HCT116 (cell line): Measurements from ENCODE around the gene WDR62. TPM values are rescaled to one million over a fixed set of nuclear protein-coding genes. Genes with fewer than 3 reads are reported as not detected.

ENCODE experiments used
- ATAC-seq: fragments of 200-7000 bp; cut with Tn5 transposase; 2 replicates; pipeline ENCODE4 v1.9.1; 2020; ENCODE audit warnings: mild to moderate bottlenecking, moderate library complexity
- BruUV-seq: library from RNA; stranded (reverse); fragments of 400-500 nt; replicated peaks from 2 replicates; lab custom pipeline; 2021; lab: Mats Ljungman, UMichigan
- CTCF ChIA-PET: fragments of 300-600 bp; sonication (Branson Sonifier 250); formaldehyde crosslinking; loops from one replicate; lab custom pipeline; 2021; ENCODE audit warnings: antibody characterized with exemption; lab: Charles Lee
- POLR2A ChIA-PET: fragments of 300-600, 350-600 bp; sonication (Branson Sonifier 250); formaldehyde crosslinking; loops from one replicate; lab custom pipeline; 2021; ENCODE audit warnings: antibody characterized with exemption; lab: Charles Lee
- RAD21 ChIA-PET, 2 experiments: fragments of 300-600 bp; sonication (Branson Sonifier 250); formaldehyde crosslinking; loops; one replicate each; lab custom pipeline; 2023; ENCODE audit warnings: low total read pairs in 2 of 2; ENCODE audit not compliant: uncharacterized antibody in 2 of 2, unreplicated experiment in 2 of 2, low non-redundant PET in 1 of 2; lab: Charles Lee
- DNase-seq: peaks from one replicate; pipeline ENCODE4 v3.0.0-alpha.2; 2010; ENCODE audit warnings: low read depth, low spot score
- H2AFZ ChIP-seq: fragments of 200-600 bp; shearing (Covaris generic), sonication (generic); 2 replicates; pipeline ENCODE4 v1.6.1; 2017; ENCODE audit warnings: low read depth, mixed run types, mixed read lengths, antibody characterized with exemption, low read length; ENCODE audit not compliant: poor library complexity, severe bottlenecking
- H3K27ac ChIP-seq: 2 replicates; pipeline ENCODE4 v1.5.1; 2012; ENCODE audit warnings: low read depth, low read length
- H3K27me3 ChIP-seq: fragments of 200-600 bp; sonication (generic); 2 replicates; pipeline ENCODE4 v1.6.1; 2016; ENCODE audit warnings: mixed run types, low read length, mixed read lengths; ENCODE audit not compliant: insufficient read depth
- H3K36me3 ChIP-seq, 2 experiments: fragments of 200-500 bp in 1 of 2; fragments of 200-600 bp in 1 of 2; sonication (Bioruptor generic) in 1 of 2; sonication (generic) in 1 of 2; 2 replicates each; pipeline versions ENCODE4 v1.5.1 to v1.6.1; 2014 to 2016; ENCODE audit warnings: low read length in 2 of 2, inconsistent platforms in 1 of 2, mixed read lengths in 1 of 2, mixed run types in 1 of 2; ENCODE audit not compliant: insufficient read depth in 2 of 2, control insufficient read depth in 1 of 2
- H3K4me1 ChIP-seq, 2 experiments: fragments of 200-600 bp in 1 of 2; sonication (generic) in 1 of 2; 2 replicates each; pipeline versions ENCODE4 v1.5.1 to v1.6.1; 2012 to 2017; ENCODE audit warnings: low read length in 2 of 2, inconsistent platforms in 1 of 2, mild to moderate bottlenecking in 1 of 2, mixed read lengths in 1 of 2, mixed run types in 1 of 2, moderate library complexity in 1 of 2; ENCODE audit not compliant: insufficient read depth in 2 of 2, control insufficient read depth in 1 of 2
- H3K4me2 ChIP-seq: fragments of 200-600 bp; sonication (generic); 2 replicates; pipeline ENCODE4 v1.6.1; 2017; ENCODE audit warnings: mixed run types, low read length, mixed read lengths
- H3K4me3 ChIP-seq, 2 experiments: fragments of 200-600 bp in 1 of 2; sonication (generic) in 1 of 2; replicated peaks in 1 of 2; 2 replicates each; pipeline ENCODE4 v1.5.1; 2011 to 2016; ENCODE audit warnings: low read length in 2 of 2, control low read depth in 1 of 2, low read depth in 1 of 2, mild to moderate bottlenecking in 1 of 2, mixed read lengths in 1 of 2, mixed run types in 1 of 2
- H3K79me2 ChIP-seq: fragments of 200-600 bp; sonication (generic); 2 replicates; pipeline ENCODE4 v1.6.1; 2017; ENCODE audit warnings: mild to moderate bottlenecking, mixed run types, low read length, moderate library complexity, mixed read lengths; ENCODE audit not compliant: insufficient read depth
- H3K9ac ChIP-seq: fragments of 200-600 bp; sonication (generic); 2 replicates; pipeline ENCODE4 v1.6.1; 2016; ENCODE audit warnings: low read length, mixed read lengths
- H3K9me2 ChIP-seq: fragments of 200-600 bp; sonication (generic), shearing (Covaris generic); 2 replicates; pipeline ENCODE4 v1.6.1; 2017; ENCODE audit warnings: mixed run types, mild to moderate bottlenecking, moderate library complexity; ENCODE audit not compliant: insufficient read depth
- H3K9me3 ChIP-seq, 2 experiments: fragments of 200-500 bp in 1 of 2; fragments of 200-600 bp in 1 of 2; sonication (Bioruptor generic) in 1 of 2; sonication (generic) in 1 of 2; 2 replicates each; pipeline ENCODE4 v1.6.1; 2014 to 2017; ENCODE audit warnings: low read length in 2 of 2, mixed read lengths in 2 of 2, inconsistent platforms in 1 of 2, low read depth in 1 of 2, mild to moderate bottlenecking in 1 of 2, mixed run types in 1 of 2, moderate library complexity in 1 of 2; ENCODE audit not compliant: control insufficient read depth in 1 of 2, insufficient read depth in 1 of 2
- H4K20me1 ChIP-seq: fragments of 200-600 bp; sonication (generic), shearing (Covaris generic); 2 replicates; pipeline ENCODE4 v1.6.1; 2017; ENCODE audit warnings: mixed run types, mild to moderate bottlenecking, moderate library complexity; ENCODE audit not compliant: insufficient read depth
- CBX3 ChIP-seq: IDR thresholded peaks from 2 replicates; pipeline ENCODE4 v1.6.1; 2012; ENCODE audit warnings: low read depth
- CEBPB ChIP-seq: IDR thresholded peaks from 2 replicates; pipeline ENCODE4 v1.6.1; 2012; ENCODE audit warnings: low read depth
- ELF1 ChIP-seq: IDR thresholded peaks from 2 replicates; pipeline ENCODE4 v1.6.1; 2012; ENCODE audit warnings: low read depth, borderline replicate concordance
- EZH2 ChIP-seq: fragments of 200-600 bp; sonication (generic); IDR thresholded peaks from 2 replicates; pipeline ENCODE4 v1.6.1; 2017; ENCODE audit warnings: antibody characterized with exemption, mixed run types
- EZH2phosphoT487 ChIP-seq: fragments of 200-600 bp; IDR thresholded peaks from 2 replicates; pipeline ENCODE4 v1.6.1; 2018; ENCODE audit warnings: antibody characterized with exemption, borderline replicate concordance
- FOSL1 ChIP-seq: IDR thresholded peaks from 2 replicates; pipeline ENCODE4 v1.6.1; 2012; ENCODE audit warnings: low read depth
- JUND ChIP-seq: IDR thresholded peaks from 2 replicates; pipeline ENCODE4 v1.6.1; 2012
- POLR2A ChIP-seq: IDR thresholded peaks from 2 replicates; pipeline ENCODE4 v1.7.0; 2011; ENCODE audit warnings: borderline replicate concordance; ENCODE audit not compliant: insufficient read depth, insufficient read length; ENCODE audit errors: extremely low read depth
- POLR2AphosphoS5 ChIP-seq: IDR thresholded peaks from 2 replicates; pipeline ENCODE4 v1.6.1; 2011; ENCODE audit warnings: mild to moderate bottlenecking, low read depth, low read length, moderate library complexity
- RAD21 ChIP-seq: IDR thresholded peaks from 2 replicates; pipeline ENCODE4 v1.6.1; 2012; ENCODE audit warnings: low read depth, mild to moderate bottlenecking
- SIN3A ChIP-seq: IDR thresholded peaks from 2 replicates; pipeline ENCODE4 v1.6.1; 2012; ENCODE audit warnings: low read depth
- SP1 ChIP-seq: IDR thresholded peaks from 2 replicates; pipeline ENCODE4 v1.6.1; 2012; ENCODE audit warnings: low read depth
- SRF ChIP-seq: IDR thresholded peaks from 2 replicates; pipeline ENCODE4 v1.6.1; 2012; ENCODE audit warnings: low read depth
- YY1 ChIP-seq: IDR thresholded peaks from 2 replicates; pipeline ENCODE4 v1.6.1; 2011; ENCODE audit warnings: low read length, low read depth, moderate library complexity, mild to moderate bottlenecking; ENCODE audit not compliant: insufficient replicate concordance; ENCODE audit errors: extremely low read depth
- ZFX ChIP-seq: fragments of 450-650 bp; IDR thresholded peaks from 2 replicates; pipeline ENCODE4 v1.6.1; 2017
- ZNF274 ChIP-seq: fragments of 200-500 bp; sonication (Bioruptor generic); IDR thresholded peaks from 2 replicates; pipeline ENCODE4 v1.6.1; 2014; ENCODE audit warnings: mild to moderate bottlenecking, low read depth, low read length, inconsistent platforms
- intact Hi-C: fragments of 100-400 bp; cut with micrococcal nuclease; formaldehyde crosslinking; loops from 2 replicates; pipeline ENCODE4 v1.10.0; 2022
- total RNA-seq: library from RNA; stranded (reverse); gene quantifications from one replicate; pipeline ENCODE4 v1.2.1, GENCODE V29; 2021; ENCODE audit not compliant: unreplicated experiment
- TF ChIP-seq, protein P1 (sequence below), 3 experiments: fragments of 200-600 bp in 1 of 3; sonication (generic) in 1 of 3; IDR thresholded peaks in 2 of 3; conservative IDR thresholded peaks in 1 of 3; 2 replicates each; pipeline ENCODE4 v1.5.1; 2012 to 2017; ENCODE audit warnings: low read depth in 2 of 3, low read length in 2 of 3, antibody characterized with exemption in 1 of 3, borderline replicate concordance in 1 of 3, control low read depth in 1 of 3, mild to moderate bottlenecking in 1 of 3, mixed read lengths in 1 of 3, mixed run types in 1 of 3, moderate library complexity in 1 of 3; ENCODE audit not compliant: insufficient read depth in 1 of 3
- TF ChIP-seq, protein P2 (sequence below): IDR thresholded peaks from 2 replicates; pipeline ENCODE4 v1.6.1; 2011; ENCODE audit warnings: mild to moderate bottlenecking, low read length, moderate library complexity; ENCODE audit not compliant: insufficient replicate concordance; ENCODE audit errors: extremely low read depth
- TF ChIP-seq, protein P3 (sequence below): IDR thresholded peaks from 2 replicates; pipeline ENCODE4 v1.6.1; 2012
- TF ChIP-seq, protein P4 (sequence below): IDR thresholded peaks from 2 replicates; pipeline ENCODE4 v1.6.1; 2012; ENCODE audit warnings: low read depth

WDR62 gene
- total RNA-seq, 1 experiment from 2014 or later = 17.0 TPM

DNA sequence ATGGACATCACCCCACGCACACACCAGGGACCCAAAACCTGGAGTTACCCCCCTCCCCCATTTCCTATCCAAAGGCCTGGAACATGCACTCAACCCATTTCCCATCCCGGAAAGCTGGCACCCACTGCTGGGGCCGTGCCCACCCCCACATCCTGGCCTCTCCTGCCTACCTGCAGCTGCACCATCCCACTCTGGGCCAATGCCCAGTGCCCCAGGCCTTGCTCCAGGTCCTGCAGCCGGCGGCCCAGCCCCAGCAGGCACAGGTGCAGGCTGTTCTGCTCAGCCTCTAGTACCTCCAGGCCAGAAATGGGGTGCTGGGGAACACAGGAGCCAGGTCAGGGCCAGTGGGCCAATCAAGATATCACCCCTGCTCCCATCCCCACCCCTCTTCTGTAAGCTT, 47.7 kb upstream of the WDR62 start:
- DNase-seq = no peak
- intact Hi-C loops = loop anchor here (10.0 kb wide), 1 partner anchor 108 kb away; the partner anchor contains the start of genes OVOL3, POLR2I and TBCB
- no TSS peak for BruUV-seq

More for the DNA sequence above, 47.7 kb upstream of the WDR62 start:
- peak overlapping the region; percentile 100; the same call in 1 of the 2 replicates for H3K4me2 ChIP-seq
- H3K9me2 ChIP-seq = no peaks in the 10 kb centered on the region
- peaks cover 20% of the 10 kb centered on the region; the same call in 1 of the 2 replicates for H3K79me2 ChIP-seq
- peaks cover 7 to 30% of the 10 kb centered on the region in 2 experiments; a peak in 3 of 4 replicates for H3K4me1 ChIP-seq
- H3K27ac ChIP-seq = peak overlapping the region; percentile 36; the same call in 1 of the 2 replicates
- ChIA-PET RAD21 (no interaction called here), CTCF (no interaction called here), POLR2A (no interaction called here)
- no peaks in the 10 kb centered on the region for H4K20me1 ChIP-seq
- H3K9ac ChIP-seq = no peak overlapping the region
- no peak for ATAC-seq
- no peaks in the 10 kb centered on the region for H3K9me3 ChIP-seq
- H3K36me3 ChIP-seq = peaks cover 0 to 5% of the 10 kb centered on the region in 2 experiments; a peak in 2 of 4 replicates
- no peak overlapping the region for H3K4me3 ChIP-seq
- H3K27me3 ChIP-seq = no peaks in the 10 kb centered on the region
- no peak for TF ChIP-seq SRF
- TF ChIP-seq JUND = no peak
- TF ChIP-seq ZFX = no peak
- TF ChIP-seq, protein P1, sequence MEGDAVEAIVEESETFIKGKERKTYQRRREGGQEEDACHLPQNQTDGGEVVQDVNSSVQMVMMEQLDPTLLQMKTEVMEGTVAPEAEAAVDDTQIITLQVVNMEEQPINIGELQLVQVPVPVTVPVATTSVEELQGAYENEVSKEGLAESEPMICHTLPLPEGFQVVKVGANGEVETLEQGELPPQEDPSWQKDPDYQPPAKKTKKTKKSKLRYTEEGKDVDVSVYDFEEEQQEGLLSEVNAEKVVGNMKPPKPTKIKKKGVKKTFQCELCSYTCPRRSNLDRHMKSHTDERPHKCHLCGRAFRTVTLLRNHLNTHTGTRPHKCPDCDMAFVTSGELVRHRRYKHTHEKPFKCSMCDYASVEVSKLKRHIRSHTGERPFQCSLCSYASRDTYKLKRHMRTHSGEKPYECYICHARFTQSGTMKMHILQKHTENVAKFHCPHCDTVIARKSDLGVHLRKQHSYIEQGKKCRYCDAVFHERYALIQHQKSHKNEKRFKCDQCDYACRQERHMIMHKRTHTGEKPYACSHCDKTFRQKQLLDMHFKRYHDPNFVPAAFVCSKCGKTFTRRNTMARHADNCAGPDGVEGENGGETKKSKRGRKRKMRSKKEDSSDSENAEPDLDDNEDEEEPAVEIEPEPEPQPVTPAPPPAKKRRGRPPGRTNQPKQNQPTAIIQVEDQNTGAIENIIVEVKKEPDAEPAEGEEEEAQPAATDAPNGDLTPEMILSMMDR (IDR thresholded peaks at IDR 0.05 in 2 of 3, conservative IDR thresholded peaks at IDR 0.05 in 1 of 3; ENCODE audit: borderline replicate concordance in 1 of 3, insufficient read depth in 1 of 3, low read depth in 2 of 3, low read length in 2 of 3) = no peak
- TF ChIP-seq, protein P2, sequence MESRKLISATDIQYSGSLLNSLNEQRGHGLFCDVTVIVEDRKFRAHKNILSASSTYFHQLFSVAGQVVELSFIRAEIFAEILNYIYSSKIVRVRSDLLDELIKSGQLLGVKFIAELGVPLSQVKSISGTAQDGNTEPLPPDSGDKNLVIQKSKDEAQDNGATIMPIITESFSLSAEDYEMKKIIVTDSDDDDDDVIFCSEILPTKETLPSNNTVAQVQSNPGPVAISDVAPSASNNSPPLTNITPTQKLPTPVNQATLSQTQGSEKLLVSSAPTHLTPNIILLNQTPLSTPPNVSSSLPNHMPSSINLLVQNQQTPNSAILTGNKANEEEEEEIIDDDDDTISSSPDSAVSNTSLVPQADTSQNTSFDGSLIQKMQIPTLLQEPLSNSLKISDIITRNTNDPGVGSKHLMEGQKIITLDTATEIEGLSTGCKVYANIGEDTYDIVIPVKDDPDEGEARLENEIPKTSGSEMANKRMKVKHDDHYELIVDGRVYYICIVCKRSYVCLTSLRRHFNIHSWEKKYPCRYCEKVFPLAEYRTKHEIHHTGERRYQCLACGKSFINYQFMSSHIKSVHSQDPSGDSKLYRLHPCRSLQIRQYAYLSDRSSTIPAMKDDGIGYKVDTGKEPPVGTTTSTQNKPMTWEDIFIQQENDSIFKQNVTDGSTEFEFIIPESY = no peak
- no peak for TF ChIP-seq RAD21
- TF ChIP-seq SP1 = no peak
- TF ChIP-seq ELF1 = no peak
- TF ChIP-seq FOSL1 = no peak
- TF ChIP-seq CEBPB = no peak
- no peak for TF ChIP-seq YY1
- TF ChIP-seq CBX3 = no peak
- TF ChIP-seq POLR2A = no peak
- TF ChIP-seq SIN3A = no peak
- TF ChIP-seq, protein P3, sequence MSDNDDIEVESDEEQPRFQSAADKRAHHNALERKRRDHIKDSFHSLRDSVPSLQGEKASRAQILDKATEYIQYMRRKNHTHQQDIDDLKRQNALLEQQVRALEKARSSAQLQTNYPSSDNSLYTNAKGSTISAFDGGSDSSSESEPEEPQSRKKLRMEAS = no peak
- TF ChIP-seq EZH2 = no peak
- no peak for TF ChIP-seq POLR2AphosphoS5
- TF ChIP-seq, protein P4, sequence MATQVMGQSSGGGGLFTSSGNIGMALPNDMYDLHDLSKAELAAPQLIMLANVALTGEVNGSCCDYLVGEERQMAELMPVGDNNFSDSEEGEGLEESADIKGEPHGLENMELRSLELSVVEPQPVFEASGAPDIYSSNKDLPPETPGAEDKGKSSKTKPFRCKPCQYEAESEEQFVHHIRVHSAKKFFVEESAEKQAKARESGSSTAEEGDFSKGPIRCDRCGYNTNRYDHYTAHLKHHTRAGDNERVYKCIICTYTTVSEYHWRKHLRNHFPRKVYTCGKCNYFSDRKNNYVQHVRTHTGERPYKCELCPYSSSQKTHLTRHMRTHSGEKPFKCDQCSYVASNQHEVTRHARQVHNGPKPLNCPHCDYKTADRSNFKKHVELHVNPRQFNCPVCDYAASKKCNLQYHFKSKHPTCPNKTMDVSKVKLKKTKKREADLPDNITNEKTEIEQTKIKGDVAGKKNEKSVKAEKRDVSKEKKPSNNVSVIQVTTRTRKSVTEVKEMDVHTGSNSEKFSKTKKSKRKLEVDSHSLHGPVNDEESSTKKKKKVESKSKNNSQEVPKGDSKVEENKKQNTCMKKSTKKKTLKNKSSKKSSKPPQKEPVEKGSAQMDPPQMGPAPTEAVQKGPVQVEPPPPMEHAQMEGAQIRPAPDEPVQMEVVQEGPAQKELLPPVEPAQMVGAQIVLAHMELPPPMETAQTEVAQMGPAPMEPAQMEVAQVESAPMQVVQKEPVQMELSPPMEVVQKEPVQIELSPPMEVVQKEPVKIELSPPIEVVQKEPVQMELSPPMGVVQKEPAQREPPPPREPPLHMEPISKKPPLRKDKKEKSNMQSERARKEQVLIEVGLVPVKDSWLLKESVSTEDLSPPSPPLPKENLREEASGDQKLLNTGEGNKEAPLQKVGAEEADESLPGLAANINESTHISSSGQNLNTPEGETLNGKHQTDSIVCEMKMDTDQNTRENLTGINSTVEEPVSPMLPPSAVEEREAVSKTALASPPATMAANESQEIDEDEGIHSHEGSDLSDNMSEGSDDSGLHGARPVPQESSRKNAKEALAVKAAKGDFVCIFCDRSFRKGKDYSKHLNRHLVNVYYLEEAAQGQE = no peak
- TF ChIP-seq EZH2phosphoT487 = no peak
- no peak for TF ChIP-seq ZNF274
- H2AFZ ChIP-seq = no peak overlapping the region
